Thyroid gland (tissue), 4 donors: Measurements from ENCODE around the gene KCNJ10.

Experiments
- POLR2A ChIP-seq, 2 donors: fragments of 450-650 bp; IDR thresholded peaks; one replicate each; pipeline ENCODE4 v1.6.1; 2017; ENCODE audit warnings: antibody characterized with exemption in 2 of 2, mild to moderate bottlenecking in 2 of 2, moderate library complexity in 1 of 2
- TF ChIP-seq, protein P1 (sequence below), 6 experiments: fragments of 200-600 bp in 3 of 6; fragments of 450-650 bp in 3 of 6; sonication (generic) in 3 of 6; IDR thresholded peaks; one replicate each; pipeline ENCODE4 v1.5.1; 2016 to 2019; ENCODE audit warnings: antibody characterized with exemption in 6 of 6, mild to moderate bottlenecking in 2 of 6, inconsistent platforms in 1 of 6, moderate library complexity in 1 of 6

- TF ChIP-seq, protein P1, sequence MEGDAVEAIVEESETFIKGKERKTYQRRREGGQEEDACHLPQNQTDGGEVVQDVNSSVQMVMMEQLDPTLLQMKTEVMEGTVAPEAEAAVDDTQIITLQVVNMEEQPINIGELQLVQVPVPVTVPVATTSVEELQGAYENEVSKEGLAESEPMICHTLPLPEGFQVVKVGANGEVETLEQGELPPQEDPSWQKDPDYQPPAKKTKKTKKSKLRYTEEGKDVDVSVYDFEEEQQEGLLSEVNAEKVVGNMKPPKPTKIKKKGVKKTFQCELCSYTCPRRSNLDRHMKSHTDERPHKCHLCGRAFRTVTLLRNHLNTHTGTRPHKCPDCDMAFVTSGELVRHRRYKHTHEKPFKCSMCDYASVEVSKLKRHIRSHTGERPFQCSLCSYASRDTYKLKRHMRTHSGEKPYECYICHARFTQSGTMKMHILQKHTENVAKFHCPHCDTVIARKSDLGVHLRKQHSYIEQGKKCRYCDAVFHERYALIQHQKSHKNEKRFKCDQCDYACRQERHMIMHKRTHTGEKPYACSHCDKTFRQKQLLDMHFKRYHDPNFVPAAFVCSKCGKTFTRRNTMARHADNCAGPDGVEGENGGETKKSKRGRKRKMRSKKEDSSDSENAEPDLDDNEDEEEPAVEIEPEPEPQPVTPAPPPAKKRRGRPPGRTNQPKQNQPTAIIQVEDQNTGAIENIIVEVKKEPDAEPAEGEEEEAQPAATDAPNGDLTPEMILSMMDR (IDR thresholded peaks at IDR 0.05), result no peak
- no peak for TF ChIP-seq POLR2A (IDR thresholded peaks at IDR 0.05)
Measured at GRCh38 chr1:160030657-160031364, 39.1 kb downstream of the KCNJ10 start.
